Camera-type eye (tissue), 1 donor: ENCODE measurements around the gene KLF13. TPM values are rescaled to one million over a fixed set of nuclear protein-coding genes. Genes with fewer than 3 reads are reported as not detected.

Experiments used
- total RNA-seq: library from RNA; depleted of rRNA; stranded (reverse); fragments of >200 nt; gene quantifications from one replicate; pipeline ENCODE4 v1.2.3, GENCODE V29; 2014

Gene KLF13
- 34.1 TPM for total RNA-seq

GRCh38 chr15:31326156-31326874 is at the start of gene KLF13:
Gene KLF13 (plus strand): TSS chr15:31326835. CDS start chr15:31327213, 378 bp downstream.

Other genes with a start within 250 kb of the KLF13 start
- 52.6 TPM for gene TRPM1, start 225.1 kb upstream of the KLF13 start, total RNA-seq